ENCODE data around the gene IFNAR2. TPM values are rescaled to one million over a fixed set of nuclear protein-coding genes. Genes with fewer than 3 reads are reported as not detected.

Gene IFNAR2
- total RNA-seq, 1 donor from 2014 or later: 34.5 TPM

DNA sequence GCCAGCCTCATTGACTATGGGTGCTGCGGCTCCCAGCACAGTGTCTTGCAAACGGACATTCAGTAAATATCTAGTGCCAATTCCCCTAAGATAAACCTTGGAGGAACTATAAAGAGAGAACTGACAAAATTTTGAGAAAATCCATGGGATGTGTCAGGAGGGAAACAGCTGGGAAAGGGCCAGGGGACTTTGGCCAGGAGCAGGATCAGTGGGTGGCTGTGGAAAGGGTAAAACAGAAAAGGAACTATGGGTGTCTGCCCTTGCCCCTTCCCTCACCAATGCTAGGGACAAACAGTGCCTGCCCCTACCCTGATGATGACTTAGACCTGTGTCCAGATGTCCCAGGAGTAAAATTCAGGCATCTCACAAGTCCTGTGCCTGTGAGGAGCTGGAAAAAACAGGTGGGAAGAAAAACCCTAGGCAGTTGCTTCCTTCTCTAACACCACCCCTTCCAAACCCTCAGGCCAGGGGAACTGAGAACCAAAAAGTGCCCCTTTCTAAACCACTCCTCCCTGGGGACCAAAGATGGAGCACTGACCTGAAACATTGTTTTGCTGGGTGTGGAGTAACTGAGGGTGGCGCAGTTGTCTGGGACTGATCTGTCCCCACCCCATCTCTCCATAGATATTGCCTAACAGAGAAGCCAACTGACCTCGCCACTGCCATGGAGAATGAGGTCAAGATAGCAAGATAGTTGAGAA, 22.1 kb upstream of the IFNAR2 start:
- DNase-seq (no peak), ATAC-seq (no peak)
- intact Hi-C loops (cut with DNase I): loop anchor here (10.0 kb wide), 1 partner anchor 237 kb away; no protein-coding TSS in a partner anchor
- Histone ChIP-seq H3K4me1 (peaks cover 37% of the 10 kb centered on the region), H3K27me3 (ENCODE audit: low read depth) (no peaks in the 10 kb centered on the region), H3K27ac (peak overlapping the region; percentile 38), H3K4me3 (no peak overlapping the region), H3K9me3 (no peaks in the 10 kb centered on the region), H3K36me3 (no peaks in the 10 kb centered on the region)
- TF ChIP-seq, protein P1, sequence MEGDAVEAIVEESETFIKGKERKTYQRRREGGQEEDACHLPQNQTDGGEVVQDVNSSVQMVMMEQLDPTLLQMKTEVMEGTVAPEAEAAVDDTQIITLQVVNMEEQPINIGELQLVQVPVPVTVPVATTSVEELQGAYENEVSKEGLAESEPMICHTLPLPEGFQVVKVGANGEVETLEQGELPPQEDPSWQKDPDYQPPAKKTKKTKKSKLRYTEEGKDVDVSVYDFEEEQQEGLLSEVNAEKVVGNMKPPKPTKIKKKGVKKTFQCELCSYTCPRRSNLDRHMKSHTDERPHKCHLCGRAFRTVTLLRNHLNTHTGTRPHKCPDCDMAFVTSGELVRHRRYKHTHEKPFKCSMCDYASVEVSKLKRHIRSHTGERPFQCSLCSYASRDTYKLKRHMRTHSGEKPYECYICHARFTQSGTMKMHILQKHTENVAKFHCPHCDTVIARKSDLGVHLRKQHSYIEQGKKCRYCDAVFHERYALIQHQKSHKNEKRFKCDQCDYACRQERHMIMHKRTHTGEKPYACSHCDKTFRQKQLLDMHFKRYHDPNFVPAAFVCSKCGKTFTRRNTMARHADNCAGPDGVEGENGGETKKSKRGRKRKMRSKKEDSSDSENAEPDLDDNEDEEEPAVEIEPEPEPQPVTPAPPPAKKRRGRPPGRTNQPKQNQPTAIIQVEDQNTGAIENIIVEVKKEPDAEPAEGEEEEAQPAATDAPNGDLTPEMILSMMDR (IDR thresholded peaks at IDR 0.05): no peak

DNA sequence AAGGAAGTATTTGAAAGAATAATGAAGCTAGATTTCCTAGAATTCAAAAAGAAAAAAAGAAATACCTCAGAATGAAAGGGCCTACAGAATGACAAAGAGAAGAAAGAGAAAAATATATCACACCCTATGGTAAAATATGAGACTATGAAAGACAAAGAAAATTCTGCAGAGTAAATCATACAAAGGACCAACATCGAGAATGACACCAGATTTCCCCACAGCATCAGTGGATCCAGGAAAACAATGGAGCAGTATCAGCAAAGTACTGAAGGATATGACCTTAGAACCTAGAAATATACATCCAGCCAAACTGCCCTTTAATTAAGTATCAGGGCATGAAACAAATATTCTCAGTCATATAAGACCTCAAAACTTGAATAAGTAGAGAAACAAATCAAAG, 21.2 kb upstream of the IFNAR2 start:
- intact Hi-C loops (cut with DNase I): loop anchor here (10.0 kb wide), 1 partner anchor 236 kb away; no protein-coding TSS in a partner anchor
- Histone ChIP-seq H3K9me3 (no peaks in the 10 kb centered on the region), H3K36me3 (no peaks in the 10 kb centered on the region), H3K4me3 (no peak overlapping the region), H3K27ac (no peak overlapping the region), H3K4me1 (peaks cover 35% of the 10 kb centered on the region), H3K27me3 (ENCODE audit: low read depth) (no peaks in the 10 kb centered on the region)
- ATAC-seq (no peak), DNase-seq (no peak)
- TF ChIP-seq, protein P1 (IDR thresholded peaks at IDR 0.05): no peak

DNA sequence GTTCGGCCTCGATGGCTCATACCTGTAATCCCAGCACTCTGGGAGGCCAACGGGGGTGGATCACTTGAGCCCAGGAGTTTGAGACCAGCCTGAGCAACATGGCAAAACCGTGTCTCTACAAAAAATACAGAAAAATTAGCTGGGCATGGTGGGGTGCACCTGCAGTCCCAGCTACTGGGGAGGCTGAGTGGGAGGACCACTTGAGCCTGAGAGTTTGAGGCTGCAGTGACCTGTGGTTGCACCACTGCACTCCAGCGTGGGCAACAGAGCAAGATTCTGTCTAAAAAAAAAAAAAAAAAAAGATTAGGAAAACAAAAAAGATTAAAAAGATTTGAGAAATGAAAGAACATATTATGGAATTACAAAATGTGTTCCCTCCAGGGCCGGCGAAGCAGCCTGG, 18.4 kb upstream of the IFNAR2 start:
- Histone ChIP-seq H3K27me3 (ENCODE audit: low read depth) (no peaks in the 10 kb centered on the region), H3K4me3 (no peak overlapping the region), H3K27ac (peak overlapping the region; percentile 2), H3K36me3 (no peaks in the 10 kb centered on the region), H3K4me1 (peaks cover 32% of the 10 kb centered on the region), H3K9me3 (no peaks in the 10 kb centered on the region)
- ATAC-seq: no peak
- TF ChIP-seq, protein P1 (IDR thresholded peaks at IDR 0.05): no peak
- intact Hi-C loops (cut with DNase I): no loop called here
- DNase-seq: no peak

DNA sequence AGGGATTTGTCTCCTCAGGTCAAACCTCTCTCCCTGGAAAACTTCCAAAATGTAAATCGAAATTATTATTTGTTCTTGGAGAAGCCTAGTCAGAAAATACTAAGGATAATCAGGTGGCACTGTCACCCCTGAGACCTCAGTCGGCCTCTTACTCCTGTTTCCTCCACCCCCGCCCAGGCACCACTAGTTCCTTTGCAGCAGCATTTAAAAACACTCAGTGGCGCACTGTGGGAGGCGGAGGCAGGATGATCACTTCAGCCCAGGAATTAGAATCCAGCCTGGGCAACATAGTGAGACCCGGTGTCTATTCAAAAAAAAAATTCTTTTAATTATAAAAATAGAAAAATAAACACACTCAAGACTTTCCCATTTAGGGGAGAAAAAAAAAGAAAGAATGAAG, 18.0 kb upstream of the IFNAR2 start:
- DNase-seq (no peak), ATAC-seq (no peak)
- H3K4me1 ChIP-seq: peaks cover 36% of the 10 kb centered on the region
- H3K9me3 ChIP-seq: no peaks in the 10 kb centered on the region
- H3K4me3 ChIP-seq: no peak overlapping the region
- intact Hi-C loops (cut with DNase I): no loop called here
- H3K36me3 ChIP-seq: no peaks in the 10 kb centered on the region
- no peaks in the 10 kb centered on the region for H3K27me3 ChIP-seq (ENCODE audit: low read depth)
- H3K27ac ChIP-seq: peak overlapping the region; percentile 18
- TF ChIP-seq, protein P1 (IDR thresholded peaks at IDR 0.05): no peak

DNA sequence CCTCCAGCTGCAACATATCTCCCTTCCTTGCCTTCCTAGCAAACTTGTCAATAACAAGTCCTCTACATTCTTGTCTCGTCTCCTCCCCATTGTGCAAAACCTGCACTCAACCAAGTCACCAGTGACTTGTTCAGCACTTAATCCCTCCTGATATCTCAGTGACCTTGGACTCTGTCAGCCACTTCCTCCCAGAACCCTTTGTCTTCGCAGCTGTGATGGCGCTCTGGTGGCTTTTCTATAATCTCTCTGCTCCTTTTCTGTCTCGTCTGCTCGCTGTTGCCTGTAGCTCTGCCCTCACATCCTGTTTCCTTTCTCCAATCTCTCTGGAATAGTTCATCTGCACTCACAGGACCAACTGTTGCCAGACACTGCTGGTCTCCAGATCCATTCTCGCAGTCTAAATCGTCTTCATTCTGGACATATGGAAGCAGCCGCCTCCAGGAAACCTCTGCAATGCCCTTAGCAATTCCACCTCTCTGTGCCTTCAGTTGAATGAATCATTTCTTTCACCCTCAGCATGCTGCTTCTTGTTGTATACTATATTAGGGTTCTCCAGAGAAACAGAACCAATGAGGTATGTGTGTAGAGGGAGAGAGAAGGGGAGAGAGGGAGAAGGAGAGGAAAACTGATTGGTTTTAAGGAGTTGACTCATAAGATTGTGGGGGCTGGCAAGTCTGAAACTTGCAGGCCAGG, 17.4 kb upstream of the IFNAR2 start:
- H3K27ac ChIP-seq: peak overlapping the region; percentile 18
- H3K4me1 ChIP-seq: peaks cover 37% of the 10 kb centered on the region
- TF ChIP-seq, protein P1 (IDR thresholded peaks at IDR 0.05): no peak
- H3K4me3 ChIP-seq: no peak overlapping the region
- intact Hi-C loops (cut with DNase I): no loop called here
- ATAC-seq (no peak), DNase-seq (no peak)
- H3K9me3 ChIP-seq: no peaks in the 10 kb centered on the region
- H3K27me3 ChIP-seq (ENCODE audit: low read depth): no peaks in the 10 kb centered on the region
- H3K36me3 ChIP-seq: no peaks in the 10 kb centered on the region
